Keratinocyte (primary cell): ENCODE data around the gene TEX19. TPM values are rescaled to one million over a fixed set of nuclear protein-coding genes. Genes with fewer than 3 reads are reported as not detected.

ENCODE experiments used
- DNase-seq: peaks from one replicate; pipeline ENCODE4 v3.0.0-alpha.2; 2011; ENCODE audit warnings: low read depth, missing footprints, low spot score
- FAIRE-seq: peaks from 2 replicates; lab custom pipeline; 2011; peaks lifted over from hg19 to GRCh38; lab: Jason Lieb, UNC
- H2AFZ ChIP-seq: 2 replicates; pipeline ENCODE4 v1.6.0; 2012; ENCODE audit warnings: low read length, control low read depth, inconsistent platforms; ENCODE audit not compliant: control insufficient read depth
- H3K27ac ChIP-seq: 2 replicates; pipeline ENCODE4 v1.5.1; 2011; ENCODE audit warnings: low read length; ENCODE audit not compliant: control insufficient read depth, insufficient read depth
- H3K27me3 ChIP-seq: 3 replicates; pipeline ENCODE4 v1.6.0; 2011; ENCODE audit warnings: low read length; ENCODE audit not compliant: control insufficient read depth, insufficient read depth; ENCODE audit errors: extremely low read depth
- H3K36me3 ChIP-seq, 2 experiments: 2 replicates in 1 of 2; 3 replicates in 1 of 2; pipeline ENCODE4 v1.5.1; 2011; ENCODE audit warnings: low read length in 2 of 2, mild to moderate bottlenecking in 1 of 2; ENCODE audit not compliant: control insufficient read depth in 2 of 2, insufficient read depth in 2 of 2; ENCODE audit errors: extremely low read depth in 1 of 2
- H3K4me1 ChIP-seq: 3 replicates; pipeline ENCODE4 v1.5.1; 2011; ENCODE audit warnings: low read length; ENCODE audit not compliant: control insufficient read depth, insufficient read depth; ENCODE audit errors: extremely low read depth
- H3K4me2 ChIP-seq: 3 replicates; pipeline ENCODE4 v1.6.0; 2011; ENCODE audit warnings: low read depth, low read length; ENCODE audit not compliant: control insufficient read depth, insufficient read depth; ENCODE audit errors: extremely low read depth
- H3K4me3 ChIP-seq, 3 experiments: fragments of 200-600 bp in 1 of 3; sonication (generic) in 1 of 3; 2 replicates in 2 of 3; 3 replicates in 1 of 3; pipeline ENCODE4 v1.5.1; 2011 to 2016; ENCODE audit warnings: low read length in 3 of 3, mild to moderate bottlenecking in 3 of 3, control low read depth in 2 of 3, inconsistent platforms in 1 of 3, low read depth in 1 of 3, mixed read lengths in 1 of 3, mixed run types in 1 of 3, moderate library complexity in 1 of 3; ENCODE audit not compliant: control insufficient read depth in 2 of 3, insufficient read depth in 2 of 3; ENCODE audit errors: extremely low read depth in 1 of 3
- H3K79me2 ChIP-seq: 2 replicates; pipeline ENCODE4 v1.6.0; 2012; ENCODE audit warnings: low read length; ENCODE audit not compliant: control insufficient read depth, insufficient read depth
- H3K9ac ChIP-seq: 3 replicates; pipeline ENCODE4 v1.6.0; 2011; ENCODE audit warnings: low read length; ENCODE audit not compliant: control insufficient read depth, insufficient read depth; ENCODE audit errors: extremely low read depth
- H3K9me1 ChIP-seq: 3 replicates; pipeline ENCODE4 v1.6.0; 2011; ENCODE audit warnings: low read length; ENCODE audit not compliant: control insufficient read depth, insufficient read depth; ENCODE audit errors: extremely low read depth
- H3K9me3 ChIP-seq: 2 replicates; pipeline ENCODE4 v1.5.1; 2012; ENCODE audit warnings: low read depth, low read length; ENCODE audit not compliant: control insufficient read depth
- H4K20me1 ChIP-seq: 3 replicates; pipeline ENCODE4 v1.6.0; 2011; ENCODE audit warnings: low read length; ENCODE audit not compliant: control insufficient read depth, insufficient read depth; ENCODE audit errors: extremely low read depth
- EZH2 ChIP-seq: IDR thresholded peaks from one replicate; pipeline ENCODE4 v1.6.1; 2012; ENCODE audit warnings: inconsistent platforms, mild to moderate bottlenecking, low read length, moderate library complexity
- dilution Hi-C: fragments of 300-500 bp; cut with MboI; formaldehyde crosslinking; loops from one replicate; pipeline ENCODE4 v1.7.0; 2020; ENCODE audit warnings: low sequenced_read_pairs; ENCODE audit not compliant: extremely low pct_ligation_motif_present
- polyA plus RNA-seq, 5 experiments: library from polyadenylated mRNA; depleted of rRNA in 3 of 5; stranded (reverse) in 3 of 5; stranded (forward) in 1 of 5; unstranded in 1 of 5; fragments of >200 nt; gene quantifications; 1 replicate in 1 of 5; 2 replicates in 3 of 5; 3 replicates in 1 of 5; pipeline versions ENCODE4 v1.2.1 to v1.2.3, GENCODE V29; 2011 to 2012; ENCODE audit warnings: missing spikeins in 2 of 5, low read depth in 1 of 5, low replicate concordance in 1 of 5
- TF ChIP-seq, protein P1 (sequence below), 3 experiments: IDR thresholded peaks in 1 of 3; conservative IDR thresholded peaks in 1 of 3; optimal IDR thresholded peaks in 1 of 3; 2 replicates in 2 of 3; 3 replicates in 1 of 3; pipeline versions ENCODE3 to v1.5.1; 2011; ENCODE audit warnings: low read length in 3 of 3, mild to moderate bottlenecking in 3 of 3, moderate library complexity in 2 of 3, control low read depth in 1 of 3, inconsistent platforms in 1 of 3; ENCODE audit not compliant: insufficient read depth in 2 of 3; ENCODE audit errors: extremely low read depth in 1 of 3

TEX19 gene
- polyA plus RNA-seq, 1 donor (not counting 4 experiments of a cell fraction or from before 2014, with no cell fraction given): not detected

DNA sequence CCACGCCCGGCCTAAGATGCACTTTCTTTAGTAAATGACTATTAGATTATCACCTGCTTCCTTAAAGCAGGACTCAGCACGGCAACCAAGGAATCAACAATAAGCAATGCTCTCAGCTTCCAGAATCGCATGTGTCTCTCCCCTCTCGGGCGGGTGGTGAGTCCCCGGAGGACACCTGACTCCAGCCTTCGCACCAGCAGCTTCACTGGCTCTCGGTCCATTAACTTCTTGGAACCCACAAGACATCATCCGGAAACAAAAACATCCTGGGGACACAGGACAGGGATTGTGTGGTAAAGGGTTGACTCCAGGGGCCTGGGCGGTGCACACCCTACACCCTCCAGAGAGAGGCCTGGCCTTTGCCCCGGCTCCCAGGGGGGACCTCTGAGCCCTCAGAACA lies 35.2 kb downstream of the TEX19 start:
- Histone ChIP-seq H3K4me1 (no peaks in the 10 kb centered on the region), H3K36me3 (peaks cover 0 to 3% of the 10 kb centered on the region in 2 experiments), H3K4me3 (no peak overlapping the region), H3K9me1 (no peaks in the 10 kb centered on the region), H3K4me2 (no peak overlapping the region), H3K9ac (no peak overlapping the region), H3K79me2 (no peaks in the 10 kb centered on the region), H3K9me3 (no peaks in the 10 kb centered on the region), H4K20me1 (no peaks in the 10 kb centered on the region), H3K27me3 (no peaks in the 10 kb centered on the region), H2AFZ (no peak overlapping the region), H3K27ac (no peak overlapping the region)
- TF ChIP-seq EZH2: no peak
- TF ChIP-seq, protein P1, sequence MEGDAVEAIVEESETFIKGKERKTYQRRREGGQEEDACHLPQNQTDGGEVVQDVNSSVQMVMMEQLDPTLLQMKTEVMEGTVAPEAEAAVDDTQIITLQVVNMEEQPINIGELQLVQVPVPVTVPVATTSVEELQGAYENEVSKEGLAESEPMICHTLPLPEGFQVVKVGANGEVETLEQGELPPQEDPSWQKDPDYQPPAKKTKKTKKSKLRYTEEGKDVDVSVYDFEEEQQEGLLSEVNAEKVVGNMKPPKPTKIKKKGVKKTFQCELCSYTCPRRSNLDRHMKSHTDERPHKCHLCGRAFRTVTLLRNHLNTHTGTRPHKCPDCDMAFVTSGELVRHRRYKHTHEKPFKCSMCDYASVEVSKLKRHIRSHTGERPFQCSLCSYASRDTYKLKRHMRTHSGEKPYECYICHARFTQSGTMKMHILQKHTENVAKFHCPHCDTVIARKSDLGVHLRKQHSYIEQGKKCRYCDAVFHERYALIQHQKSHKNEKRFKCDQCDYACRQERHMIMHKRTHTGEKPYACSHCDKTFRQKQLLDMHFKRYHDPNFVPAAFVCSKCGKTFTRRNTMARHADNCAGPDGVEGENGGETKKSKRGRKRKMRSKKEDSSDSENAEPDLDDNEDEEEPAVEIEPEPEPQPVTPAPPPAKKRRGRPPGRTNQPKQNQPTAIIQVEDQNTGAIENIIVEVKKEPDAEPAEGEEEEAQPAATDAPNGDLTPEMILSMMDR (optimal IDR thresholded peaks at IDR 0.05 in 1 of 3, IDR thresholded peaks at IDR 0.05 in 1 of 3, conservative IDR thresholded peaks at IDR 0.05 in 1 of 3; ENCODE audit: extremely low read depth in 1 of 3, insufficient read depth in 2 of 3, low read length in 3 of 3): no peak
- DNase-seq: no peak
- dilution Hi-C loops: no loop called here
- FAIRE-seq: no peak

DNA sequence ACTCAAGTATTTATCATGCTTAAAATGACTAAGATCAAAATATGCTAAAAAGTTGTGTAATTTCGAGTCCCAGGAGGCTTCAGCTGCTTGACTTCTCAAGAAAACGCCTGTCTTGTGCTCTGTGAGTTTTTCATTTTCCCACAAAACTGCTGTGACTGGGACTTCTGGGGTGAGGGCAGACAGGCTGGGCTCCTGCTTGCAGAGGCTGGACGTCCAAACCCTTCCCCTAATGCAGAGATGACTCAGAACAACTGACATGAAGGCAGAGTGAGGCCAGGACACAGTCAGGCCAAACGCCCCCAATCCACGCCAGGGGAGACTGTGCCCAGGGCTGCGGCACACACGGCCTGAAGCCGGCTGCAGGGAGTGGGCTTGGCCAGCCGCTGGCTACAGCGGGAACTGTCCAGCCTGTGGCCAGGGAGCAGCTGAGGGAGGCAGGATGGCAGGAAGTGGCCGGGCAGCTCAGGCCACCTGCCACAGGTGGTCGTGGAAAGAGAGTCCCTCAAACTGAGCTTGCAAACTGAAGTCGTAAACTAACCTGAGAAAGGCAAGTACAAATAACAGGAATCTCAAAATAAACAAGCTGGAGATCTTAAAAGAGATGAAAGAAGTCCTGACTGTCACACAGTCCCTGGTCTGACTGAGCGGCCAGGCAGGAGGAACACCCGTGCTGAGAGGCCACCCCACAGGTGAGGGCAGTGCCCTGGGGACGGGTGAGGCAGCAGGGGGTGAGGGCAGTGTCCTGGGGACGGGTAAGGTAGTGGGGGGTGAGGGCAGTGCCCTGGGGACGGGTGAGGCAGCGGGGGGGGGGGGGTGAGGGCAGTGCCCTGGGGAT lies 37.8 kb downstream of the TEX19 start:
- H4K20me1 ChIP-seq: no peaks in the 10 kb centered on the region
- H3K9ac ChIP-seq: no peak overlapping the region
- no peaks in the 10 kb centered on the region for H3K27me3 ChIP-seq
- no peak for DNase-seq
- H3K4me3 ChIP-seq: no peak overlapping the region
- H3K36me3 ChIP-seq: peaks cover 2 to 3% of the 10 kb centered on the region in 2 experiments
- H3K4me2 ChIP-seq: no peak overlapping the region
- no peaks in the 10 kb centered on the region for H3K4me1 ChIP-seq
- no peaks in the 10 kb centered on the region for H3K79me2 ChIP-seq
- no peak overlapping the region for H2AFZ ChIP-seq
- no peak for FAIRE-seq
- no peak for TF ChIP-seq EZH2
- TF ChIP-seq, protein P1 (optimal IDR thresholded peaks at IDR 0.05 in 1 of 3, IDR thresholded peaks at IDR 0.05 in 1 of 3, conservative IDR thresholded peaks at IDR 0.05 in 1 of 3; ENCODE audit: extremely low read depth in 1 of 3, insufficient read depth in 2 of 3, low read length in 3 of 3): no peak
- H3K9me1 ChIP-seq: no peaks in the 10 kb centered on the region
- no peaks in the 10 kb centered on the region for H3K9me3 ChIP-seq
- H3K27ac ChIP-seq: no peak overlapping the region
- dilution Hi-C loops: no loop called here
